ENCODE data around the gene POM121L2.
"Not testable (repeated sequence)": the region's sequence is repeated elsewhere in the genome, so short reads cannot be mapped to it uniquely, and the experiment has no call there.

The POM121L2 gene

DNA sequence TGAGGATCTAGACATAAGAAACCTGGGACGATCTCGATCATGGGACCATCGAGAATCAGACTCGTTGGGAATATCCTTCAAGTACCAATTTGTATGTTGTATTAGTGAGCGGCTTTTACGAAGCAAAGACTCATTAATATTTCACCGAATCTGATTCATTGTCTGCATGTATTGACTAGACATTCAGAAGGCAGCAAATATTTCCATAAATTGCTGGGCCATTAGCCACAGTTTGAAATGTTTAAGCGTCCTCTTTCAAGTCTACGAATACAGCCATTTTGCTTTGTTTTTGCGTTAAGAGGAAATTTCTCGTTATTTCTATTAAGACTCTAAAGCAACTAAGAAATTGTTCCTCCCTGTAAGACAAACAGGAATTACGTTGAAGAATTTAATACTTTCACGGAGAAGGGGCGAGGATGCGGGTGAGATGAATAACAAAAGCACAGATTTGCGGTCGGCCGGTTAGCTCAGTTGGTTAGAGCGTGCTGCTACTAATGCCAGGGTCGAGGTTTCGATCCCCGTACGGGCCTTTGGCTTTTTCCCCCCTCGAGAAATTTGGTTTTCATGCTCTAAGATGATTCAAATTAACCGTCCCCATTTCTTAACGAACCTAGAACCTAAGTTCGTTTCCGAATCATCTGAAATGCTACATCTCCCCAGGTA is 18.5 kb downstream of the POM121L2 start:
- DNase-seq, result peak; percentile 19 to 21

DNA sequence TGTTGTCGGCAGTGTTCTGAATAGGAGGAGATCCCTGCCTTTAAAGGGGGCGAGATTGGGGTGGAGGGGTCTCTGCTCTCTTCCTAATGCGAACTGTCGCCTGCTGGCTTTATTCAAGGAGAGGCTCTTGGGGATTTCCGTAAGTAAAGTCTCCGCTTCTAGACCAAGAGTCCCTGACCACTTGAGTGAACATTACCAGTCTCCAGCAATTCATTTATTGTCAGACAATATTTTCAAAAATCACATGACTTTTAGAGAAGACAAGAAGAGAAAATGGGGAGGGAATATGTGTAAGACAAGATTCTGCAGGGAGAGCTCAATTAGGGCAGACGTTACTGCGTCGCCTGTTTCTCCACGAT is 21.2 kb downstream of the POM121L2 start:
- no peak for DNase-seq

DNA sequence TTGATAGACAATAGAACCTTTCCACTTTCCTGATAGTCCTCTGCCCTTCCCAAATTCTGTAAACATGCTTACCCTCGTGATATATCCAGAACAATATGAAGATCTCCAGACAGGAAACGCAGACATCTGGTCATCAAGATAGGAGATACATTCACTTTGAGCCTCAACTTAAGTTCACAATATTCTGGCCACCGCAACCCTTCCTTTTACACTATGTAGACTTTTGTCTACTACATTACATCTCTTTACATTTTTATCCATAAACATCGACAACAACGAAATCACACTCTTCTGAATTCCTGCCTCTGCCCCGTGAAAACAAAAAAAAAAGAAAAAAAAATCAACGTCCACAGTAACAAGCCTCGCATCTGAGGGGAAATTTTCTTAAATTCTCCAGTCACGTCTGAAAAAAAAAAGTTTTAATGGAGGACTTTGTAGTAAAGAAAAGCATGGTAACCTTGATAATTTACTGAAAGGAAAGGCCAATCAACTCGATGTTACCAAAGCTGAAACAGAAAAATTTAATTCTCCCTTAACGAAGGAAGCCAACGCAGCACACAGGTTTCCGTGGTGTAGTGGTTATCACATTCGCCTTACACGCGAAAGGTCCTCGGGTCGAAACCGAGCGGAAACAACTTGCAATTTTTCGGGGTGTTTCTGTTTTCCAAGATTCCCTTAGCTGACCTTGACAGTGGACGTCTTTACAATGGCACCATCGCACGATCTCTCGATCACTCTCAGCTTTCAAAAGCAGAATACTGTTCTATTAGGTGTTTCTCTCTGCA is 21.8 kb downstream of the POM121L2 start:
- no peak for DNase-seq

DNA sequence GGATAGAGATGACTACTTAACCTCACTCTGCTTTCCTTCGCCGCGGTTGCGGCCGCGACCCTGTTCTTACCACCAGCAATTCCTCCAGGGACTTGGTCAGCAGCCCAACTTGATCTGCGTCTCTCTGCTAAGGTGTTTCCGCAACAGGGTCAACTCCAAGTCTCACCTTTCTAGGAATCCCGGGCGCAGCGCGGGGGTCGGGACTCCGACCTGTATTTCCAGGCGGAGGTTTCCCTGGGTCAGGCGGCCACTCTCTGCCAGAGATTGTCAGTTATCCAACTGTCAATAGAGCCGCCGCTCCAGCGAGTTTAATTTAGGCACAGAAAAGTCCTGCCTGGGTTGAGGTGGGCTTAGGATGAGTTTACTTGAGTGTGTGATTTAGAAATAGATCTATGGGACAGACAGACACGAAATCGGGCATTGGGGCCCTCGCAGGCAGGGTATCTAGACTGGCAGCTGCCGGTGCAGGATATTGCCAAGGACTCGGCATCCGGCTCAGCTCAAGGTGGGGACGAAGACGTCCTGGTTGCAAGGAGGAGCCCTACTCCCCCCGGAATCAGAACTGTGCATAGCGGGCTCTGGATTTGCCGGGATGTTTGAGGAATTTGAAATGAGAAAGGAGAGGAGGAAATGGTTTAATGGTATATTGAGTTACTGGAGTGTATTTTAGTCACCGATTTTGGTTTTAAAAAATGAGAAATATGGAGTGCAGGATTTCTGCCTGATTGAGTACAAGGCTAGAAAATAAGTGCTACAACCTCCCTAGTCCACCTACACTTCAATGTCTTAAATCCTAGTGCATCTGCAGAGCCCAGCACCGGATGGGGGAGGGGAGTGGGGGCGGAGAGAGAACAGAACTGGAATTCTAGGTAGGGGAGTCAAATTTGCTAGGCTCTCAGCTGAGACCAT is 23.7 kb downstream of the POM121L2 start:
- no peak for DNase-seq

DNA sequence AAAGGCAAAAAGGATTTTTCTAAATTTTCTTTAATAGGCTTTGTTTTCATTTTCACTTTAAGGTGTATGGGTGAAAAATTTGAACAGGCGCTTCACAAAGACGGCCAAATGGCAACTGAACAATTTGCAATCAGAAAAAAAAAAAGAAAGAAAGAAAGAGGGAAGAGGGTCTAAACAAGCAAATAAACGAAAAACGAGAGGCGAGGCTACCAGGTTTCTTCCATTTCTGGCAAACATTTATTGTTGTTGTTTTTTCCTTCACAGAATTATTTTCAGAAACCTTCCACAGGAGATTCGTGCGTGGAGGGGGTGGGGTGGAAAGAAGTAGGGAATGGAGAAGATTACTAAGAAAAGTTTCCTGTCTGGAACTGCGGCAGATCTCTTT is 24.3 kb downstream of the POM121L2 start:
- no peak for DNase-seq

DNA sequence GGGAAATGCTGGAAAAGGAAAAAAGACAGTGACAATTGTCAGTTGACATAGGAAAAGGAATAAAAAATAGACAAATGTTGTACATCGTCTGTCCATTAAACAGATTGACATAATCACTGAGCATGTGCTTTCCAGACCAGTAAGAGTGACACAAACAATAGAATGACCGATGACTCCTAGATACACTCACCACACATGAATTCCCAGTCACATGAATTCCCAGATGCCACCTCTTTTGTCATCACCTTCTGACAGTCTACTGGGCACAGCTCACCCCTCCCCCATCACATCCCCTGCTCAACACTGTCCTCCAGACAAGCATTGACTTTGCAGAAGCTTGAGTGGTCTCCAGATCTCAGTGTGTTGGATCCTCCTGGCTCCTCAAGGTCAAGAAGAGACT is 25.9 kb downstream of the POM121L2 start:
- no peak for DNase-seq

DNA sequence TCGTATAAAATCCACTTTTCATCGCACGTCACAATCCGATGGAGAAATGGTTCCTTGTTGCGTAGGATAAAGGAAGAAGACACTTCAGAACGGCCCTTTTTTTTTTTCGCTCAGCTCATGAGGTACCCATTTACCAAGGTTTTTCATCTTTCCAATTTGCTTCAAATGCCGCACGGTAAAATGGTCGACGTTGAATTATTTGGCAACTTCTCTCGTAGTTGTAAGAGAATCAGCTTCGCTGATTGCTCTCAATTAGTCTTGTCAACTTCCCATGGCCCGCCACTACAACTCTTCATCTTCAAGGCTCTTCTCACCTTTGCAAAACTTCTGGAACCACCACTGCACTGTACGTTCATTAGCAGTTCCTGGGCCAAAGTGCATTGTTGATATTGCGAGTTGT is 28.8 kb downstream of the POM121L2 start:
- DNase-seq, result no peak

DNA sequence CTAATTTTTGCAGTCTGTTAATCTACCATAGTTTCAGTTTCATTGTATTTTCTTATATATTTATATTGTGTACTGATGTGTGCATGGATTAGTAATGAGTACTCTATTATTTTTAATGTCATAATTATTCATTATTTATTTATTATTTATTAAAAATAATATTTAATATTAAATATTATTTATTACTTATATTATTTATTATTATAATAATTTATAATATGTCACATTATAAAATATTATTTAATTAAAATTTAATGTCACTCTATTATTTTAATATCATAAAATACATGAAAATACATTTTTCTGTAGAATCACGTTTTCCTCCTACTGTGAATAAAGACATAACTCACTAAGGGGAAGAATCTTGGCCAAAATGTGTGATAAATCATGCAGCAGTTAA is 30.5 kb downstream of the POM121L2 start:
- no peak for DNase-seq

DNA sequence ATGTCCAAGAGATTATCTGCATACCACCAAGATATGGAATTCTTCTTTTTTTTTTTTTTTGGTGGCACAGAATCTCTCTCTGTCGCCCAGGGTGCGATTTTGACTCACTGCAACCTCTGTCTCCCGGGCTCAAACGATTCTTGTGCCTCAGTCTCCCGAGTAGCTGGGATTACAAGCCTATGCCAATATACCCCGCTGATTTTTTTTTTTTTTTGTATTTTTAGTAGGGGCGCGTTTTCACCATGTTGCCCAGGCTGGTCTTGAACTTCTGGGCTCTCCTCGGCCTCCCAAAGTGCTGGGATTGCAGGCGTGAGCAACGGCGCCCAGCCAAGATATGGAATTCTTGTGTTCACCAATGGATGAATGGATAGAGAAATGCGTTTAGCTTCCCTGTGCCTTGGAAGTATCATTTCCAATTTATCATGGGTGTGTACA is 31.0 kb downstream of the POM121L2 start:
- peak; percentile 32 to 52 for DNase-seq

DNA sequence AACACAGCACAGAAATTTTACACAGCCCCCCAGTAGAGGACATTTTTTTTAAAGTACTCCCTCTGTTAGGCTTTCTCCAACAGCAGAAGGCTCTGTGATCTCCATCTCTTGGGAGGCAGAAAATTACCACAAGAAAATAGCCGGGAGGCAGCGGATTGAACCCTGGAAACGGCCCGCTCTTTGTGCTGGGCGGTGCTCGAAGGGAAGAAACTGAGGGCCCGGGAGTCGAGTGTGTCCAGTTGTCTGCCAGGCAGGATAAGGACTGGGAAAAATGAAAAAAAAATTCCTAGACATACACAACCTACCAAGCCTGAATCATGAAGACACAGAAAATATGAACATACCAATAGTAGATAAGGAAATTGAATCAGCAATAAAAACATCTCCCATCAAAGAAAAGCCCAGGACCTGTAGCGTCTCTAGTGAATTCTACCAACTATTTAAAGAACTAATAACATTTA is 31.5 kb downstream of the POM121L2 start:
- peak; percentile 32 to 43 for DNase-seq

DNA sequence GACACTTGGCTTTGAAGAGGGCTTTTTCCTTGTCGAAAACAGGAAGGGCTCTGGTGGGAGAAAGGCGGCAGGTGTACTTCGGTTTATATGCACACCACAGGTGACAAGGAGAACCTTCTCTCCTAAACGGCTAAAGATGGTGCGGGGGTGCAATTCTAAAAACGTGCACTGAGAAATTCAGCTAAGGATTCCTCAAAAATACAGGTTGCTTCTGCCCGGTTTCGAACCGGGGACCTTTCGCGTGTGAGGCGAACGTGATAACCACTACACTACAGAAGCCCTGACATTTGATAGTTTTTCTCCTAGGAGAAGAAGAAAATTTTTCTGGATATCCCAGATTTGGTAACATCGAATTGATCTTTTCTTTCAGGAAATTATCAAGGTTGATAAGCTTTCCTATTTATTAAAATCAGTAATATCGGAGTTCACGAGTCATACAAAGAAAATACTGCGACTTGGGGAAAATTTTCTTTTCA is 32.0 kb downstream of the POM121L2 start:
- DNase-seq, result peak; percentile 61 to 73

DNA sequence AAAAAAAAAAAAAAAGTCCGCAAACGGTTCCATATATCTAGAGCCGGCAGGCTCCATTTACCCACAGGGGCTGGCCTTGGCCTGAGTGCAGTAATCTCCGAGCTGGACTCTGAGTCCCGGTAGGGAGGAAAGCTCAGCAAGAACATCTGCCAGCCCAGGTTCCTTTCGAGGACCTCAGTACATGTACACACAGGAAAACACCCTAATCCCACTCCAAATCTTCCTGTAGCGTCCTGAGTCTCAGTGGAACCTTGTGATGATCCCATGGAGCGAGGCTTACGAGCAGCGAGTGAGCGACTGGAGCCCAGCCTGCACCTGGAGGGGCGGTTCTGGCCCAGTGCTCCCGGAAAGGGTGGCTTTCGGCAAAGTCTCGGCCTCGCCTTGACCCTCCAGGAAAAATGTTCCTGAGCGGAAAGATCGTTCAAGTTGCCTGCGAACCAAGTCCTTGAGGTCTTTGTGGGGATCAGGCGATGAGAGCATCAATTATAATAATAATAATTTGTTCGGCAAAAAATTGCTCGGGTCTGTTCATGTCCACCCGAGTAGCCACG is 32.5 kb downstream of the POM121L2 start:
- DNase-seq, result peak; percentile 47 to 56

DNA sequence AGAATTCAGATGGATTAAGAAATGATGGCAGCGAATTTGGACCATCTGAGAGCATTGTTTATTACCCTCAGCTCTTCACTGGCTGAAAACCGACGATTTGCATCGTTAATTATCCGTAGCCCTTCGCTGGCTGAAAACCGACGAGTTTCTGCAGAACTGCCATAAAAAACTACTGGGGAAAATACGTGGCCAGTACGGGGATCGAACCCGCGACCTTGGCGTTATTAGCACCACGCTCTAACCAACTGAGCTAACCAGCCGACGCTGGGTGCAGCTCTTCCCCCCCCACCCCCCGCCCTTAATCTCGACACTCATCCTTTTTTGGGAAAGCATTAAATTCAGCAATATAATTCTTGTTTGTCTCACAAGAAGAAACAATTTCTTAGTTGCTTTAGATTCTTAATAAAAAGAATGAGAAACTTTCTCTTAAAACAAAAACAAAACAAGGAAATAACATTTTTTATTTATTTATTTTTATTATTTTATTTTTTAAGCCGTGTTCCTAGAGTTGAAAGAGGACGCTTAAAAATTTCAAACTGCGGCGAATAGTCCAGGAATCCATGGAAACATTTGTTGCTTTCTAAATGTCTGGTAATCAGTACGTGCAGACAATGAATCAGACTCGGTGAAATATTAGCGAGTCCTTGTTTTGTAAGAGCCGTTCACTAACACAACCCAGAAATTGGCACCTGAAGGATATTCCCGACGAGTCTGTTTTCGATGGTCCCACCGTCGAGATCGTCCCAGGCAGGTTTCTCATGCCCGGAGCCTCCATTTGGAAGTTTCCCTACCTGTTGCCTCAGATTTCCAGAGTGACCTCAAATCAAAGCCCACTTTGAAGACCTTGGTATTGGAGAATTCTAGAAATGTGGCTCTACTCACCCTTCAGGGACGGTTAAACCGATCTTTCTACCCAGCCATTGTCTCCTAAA is 36.8 kb downstream of the POM121L2 start:
- DNase-seq, result no peak

DNA sequence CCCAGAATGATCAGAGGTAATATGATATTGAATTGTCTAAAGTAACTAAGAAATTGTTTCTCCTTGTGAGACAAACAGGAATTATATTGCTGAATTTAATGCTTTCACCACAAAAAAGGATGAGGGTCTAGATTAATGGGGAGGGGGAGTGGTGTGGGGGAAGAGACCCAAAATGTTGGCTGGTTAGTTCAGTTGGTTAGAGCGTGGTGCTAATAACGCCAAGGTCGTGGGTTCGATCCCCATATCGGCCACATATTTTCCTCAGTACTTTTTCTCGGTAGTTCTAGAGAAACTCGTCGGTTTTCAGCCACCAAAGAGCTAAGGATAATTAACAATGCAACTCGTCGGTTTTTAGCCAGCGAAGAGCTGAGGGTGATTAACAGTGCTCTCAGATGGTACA is 38.3 kb downstream of the POM121L2 start:
- DNase-seq, result no peak

DNA sequence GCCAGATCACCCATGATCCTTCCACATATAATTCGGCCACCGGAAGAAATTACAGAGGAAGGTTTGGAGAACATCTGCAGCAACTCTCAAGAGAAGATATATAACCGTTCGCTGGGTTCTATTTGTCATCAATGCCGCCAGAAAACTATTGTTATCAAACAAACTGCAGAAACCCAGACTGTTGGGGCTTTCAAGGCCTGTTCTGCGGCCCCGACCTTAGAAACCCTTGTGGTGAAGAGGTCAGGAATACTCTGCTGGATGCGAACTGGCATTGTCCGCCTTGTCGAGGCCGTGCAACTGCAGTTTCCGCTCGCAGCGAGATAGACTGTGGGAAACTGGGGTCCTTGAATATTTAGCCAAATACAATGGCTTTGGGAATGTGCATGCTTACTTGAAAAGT is 43.3 kb downstream of the POM121L2 start:
- DNase-seq, result no peak

DNA sequence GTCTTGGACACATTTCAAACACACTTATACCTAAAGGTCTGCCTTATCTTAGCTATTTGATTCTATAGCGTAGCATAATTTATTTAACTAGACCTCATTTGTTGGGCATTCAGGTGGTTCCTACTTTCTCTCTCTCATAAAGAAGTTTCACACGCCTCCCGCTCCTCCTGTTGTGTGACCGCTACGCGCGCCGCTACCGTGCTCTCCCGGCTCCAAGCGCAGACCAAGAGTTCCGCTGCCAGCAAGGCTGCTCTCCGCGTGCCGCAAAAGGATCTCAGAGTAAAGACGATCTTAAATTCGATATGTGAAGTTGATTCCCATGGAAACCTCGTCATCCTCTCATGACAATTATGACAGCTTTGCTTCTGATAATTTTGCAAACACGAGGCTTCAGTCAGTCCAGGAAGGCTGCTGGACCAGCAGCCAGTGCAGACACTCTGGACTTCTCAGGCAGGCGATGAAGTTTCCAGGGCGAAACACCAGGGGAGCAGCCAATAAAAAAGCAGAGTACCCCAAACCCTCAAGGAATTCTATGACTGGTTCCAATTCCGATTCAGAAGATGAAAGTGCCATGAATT is 44.1 kb downstream of the POM121L2 start:
- DNase-seq, result no peak

DNA sequence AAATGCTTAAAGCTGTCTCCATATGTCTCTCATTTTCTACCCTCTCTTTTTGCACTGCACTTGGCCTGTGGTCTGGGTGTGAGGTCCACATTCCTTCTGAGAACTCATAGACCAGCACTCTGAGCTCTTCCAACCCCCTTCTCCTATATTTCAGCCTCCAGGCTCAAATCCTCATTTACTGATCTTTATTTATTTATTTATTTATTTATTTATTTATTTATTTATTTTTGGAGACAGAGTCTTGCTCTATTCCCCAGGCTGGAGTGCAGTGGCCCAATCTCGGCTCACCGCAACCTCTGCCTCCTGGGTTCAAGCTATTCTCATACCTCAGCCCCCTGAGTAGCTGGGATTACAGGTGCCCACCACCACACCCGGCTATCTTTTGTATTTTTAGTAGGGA is 45.1 kb downstream of the POM121L2 start:
- not testable (repeated sequence) for DNase-seq

DNA sequence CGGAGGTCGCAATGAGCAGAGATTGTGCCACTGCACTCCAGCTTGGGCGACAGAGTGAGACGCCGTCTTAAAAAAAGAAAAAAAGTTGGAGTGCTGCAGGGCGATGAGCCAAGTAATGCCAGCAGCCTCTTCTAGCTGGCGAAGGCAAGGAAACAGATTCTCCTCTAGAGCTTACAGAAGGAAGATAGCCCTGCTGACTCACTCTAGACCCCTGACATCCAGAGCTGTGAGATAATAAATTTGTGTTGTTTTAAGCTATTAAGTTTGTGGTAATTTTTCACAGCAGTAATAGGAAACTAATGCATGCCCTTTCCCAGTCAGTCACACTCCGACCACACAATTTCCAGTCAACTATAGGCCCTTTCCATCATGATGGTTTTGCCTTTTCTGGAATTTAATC is 48.2 kb downstream of the POM121L2 start:
- no peak for DNase-seq

DNA sequence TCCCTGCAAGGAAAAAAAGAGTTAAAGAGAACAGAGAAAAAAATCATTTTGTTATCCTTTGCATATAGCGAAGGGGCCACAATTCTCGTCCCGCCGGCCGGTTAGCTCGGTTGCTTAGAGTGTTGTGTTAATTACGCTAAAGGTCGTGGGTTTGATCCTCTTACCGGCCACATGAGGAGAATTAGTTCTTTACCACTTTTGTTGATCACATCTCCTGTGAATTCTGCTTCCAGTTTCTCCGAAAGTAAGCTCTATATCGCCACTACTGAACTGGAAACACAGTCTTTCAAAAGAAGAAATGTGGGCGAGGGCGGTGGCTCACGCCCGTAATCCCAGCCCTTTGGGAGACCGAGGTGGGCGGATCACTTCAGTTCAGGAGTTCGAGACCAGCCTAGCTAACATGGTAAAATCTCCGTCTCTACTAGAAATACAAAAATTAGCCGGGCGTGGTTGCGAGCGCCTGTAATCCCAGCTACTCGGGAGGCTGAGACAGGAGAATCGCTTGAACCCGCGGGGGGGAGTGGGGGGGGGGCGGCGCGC is 51.2 kb downstream of the POM121L2 start:
- DNase-seq, result no peak

DNA sequence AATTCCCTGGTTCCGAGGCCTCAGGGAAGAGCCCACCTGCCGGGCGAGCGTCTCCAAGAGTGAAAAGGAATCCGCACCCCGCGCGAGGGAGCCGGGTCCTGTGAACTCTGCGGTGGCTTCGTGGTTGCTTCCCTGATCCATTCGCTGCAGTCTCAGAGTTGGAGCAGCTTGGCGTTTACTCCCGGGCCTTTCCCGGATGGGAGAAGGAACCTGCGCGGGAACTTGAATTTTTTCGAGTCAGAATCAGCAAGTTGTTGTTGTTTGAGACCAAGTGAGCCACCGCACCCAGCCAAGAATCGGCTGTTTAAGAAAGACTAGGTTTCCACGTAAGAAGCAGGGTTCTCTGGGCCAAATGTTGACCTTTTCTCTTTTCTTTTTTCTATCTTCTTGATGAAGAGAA is 51.7 kb downstream of the POM121L2 start:
- no peak for DNase-seq

Data from SHP77 (cell line).